CD4-positive, alpha-beta T cell treated with Interleukin-12 subunit alpha and Interleukin-12 subunit beta, for 1 hour (primary cell): Measurements from ENCODE around the gene PATJ.
"Not testable (repeated sequence)": the region's sequence is repeated elsewhere in the genome, so short reads cannot be mapped to it uniquely, and the experiment has no call there.

Source experiments
- DNase-seq: peaks from one replicate; pipeline ENCODE4 v3.0.0-alpha.2; 2020

The PATJ gene

DNA sequence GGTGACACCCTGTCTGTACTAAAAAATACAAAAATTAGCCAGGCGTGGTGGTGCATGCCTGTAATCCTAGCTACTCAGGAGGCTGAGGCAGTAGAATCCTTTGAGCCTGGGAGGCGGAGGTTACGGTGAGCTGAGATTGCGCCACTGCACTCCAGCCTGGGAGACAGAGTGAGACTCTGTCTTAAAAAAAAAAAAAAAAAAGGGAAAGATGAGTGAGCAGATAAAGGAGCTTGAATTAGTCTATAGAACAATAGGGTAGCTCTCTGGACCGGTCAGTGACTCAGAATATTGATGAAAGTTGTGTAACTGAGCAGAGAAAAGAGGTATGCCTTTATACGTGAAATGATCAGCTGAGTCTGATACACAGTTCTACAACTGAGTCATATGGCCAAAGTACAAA lies 95.3 kb downstream of the PATJ start:
- not testable (repeated sequence) for DNase-seq

DNA sequence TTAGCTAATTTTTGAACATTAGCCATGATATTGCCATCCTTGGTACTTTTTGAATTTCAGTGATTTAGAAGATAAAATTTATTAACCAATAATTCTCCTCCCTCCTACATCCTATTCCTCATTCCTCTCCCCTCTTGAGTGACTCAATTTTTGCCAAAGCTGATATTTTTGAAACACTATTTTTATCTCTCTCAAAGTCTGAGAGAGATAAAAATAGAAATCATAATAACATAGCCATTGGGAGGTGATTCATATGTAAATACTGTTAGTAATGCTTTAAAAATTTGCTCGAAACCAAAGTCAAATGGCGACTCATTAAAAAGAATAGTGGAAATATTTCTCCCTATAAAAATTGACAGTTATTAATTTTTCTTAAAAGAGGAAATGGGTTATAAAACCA lies 97.4 kb downstream of the PATJ start:
- no peak for DNase-seq

DNA sequence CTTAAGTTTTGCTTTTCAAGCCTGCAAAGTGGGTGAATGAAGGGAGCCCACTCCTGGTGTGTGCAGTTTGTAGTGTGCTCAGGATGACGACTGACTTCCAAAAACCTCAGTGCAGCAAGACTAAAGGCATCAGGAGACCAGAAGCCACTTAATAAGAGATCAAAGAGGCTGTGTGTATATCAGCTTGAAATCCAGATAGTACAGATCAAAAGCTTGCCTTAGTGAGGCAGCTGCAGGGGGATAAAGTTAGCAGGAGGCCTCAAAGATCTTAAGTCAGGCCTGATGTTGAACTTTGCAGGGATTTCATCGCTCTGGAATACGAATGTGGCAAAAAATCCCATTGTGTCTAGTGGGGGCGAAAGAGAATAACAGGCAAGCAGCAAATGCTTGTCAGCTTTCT lies 99.8 kb downstream of the PATJ start:
- no peak for DNase-seq

- no peak for DNase-seq
Measured at GRCh38 chr1:61842863-61843514, 100.7 kb downstream of the PATJ start.

DNA sequence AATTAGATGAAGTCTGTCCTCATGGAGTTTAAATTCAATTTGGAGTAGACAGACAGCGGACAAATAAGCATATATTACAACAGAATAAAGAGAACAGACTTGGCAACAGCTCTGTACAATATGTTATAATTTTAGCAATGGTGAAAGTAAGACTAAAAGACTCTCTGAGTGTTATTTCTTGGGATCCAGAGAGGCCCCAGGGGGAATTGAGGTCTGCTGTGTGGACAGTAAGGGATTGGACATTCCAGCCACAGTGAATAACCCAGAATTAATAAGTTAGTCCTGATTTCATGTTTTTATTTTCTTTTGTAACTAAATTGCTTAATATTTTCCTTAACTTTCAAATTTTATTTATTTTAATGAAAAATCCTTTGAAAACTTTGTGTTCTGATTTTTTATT lies 101.7 kb downstream of the PATJ start:
- no peak for DNase-seq

DNA sequence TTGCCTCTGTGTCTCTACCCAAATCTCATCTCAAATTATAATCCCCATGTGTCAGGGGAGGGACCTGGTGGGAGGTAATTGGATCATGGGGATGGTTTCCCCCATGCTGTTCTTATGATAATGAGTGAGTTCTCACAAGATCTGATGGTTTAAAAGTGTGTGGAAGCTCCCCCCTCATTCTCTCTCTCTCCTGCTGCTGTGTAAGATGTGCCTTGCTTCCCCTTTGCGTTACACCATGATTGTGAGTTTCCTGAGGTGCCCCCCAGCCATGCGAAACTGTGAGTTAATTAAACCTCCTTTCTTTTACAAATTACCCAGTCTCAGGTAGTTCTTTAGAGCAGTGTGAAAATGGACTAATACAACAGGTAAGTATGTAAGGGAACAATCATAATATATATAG lies 102.4 kb downstream of the PATJ start:
- not testable (repeated sequence) for DNase-seq

- no peak for DNase-seq
Measured at GRCh38 chr1:61851235-61851634, 109.0 kb downstream of the PATJ start.

GRCh38 chr1:61851849-61852669 lies 109.8 kb downstream of the PATJ start:
- peak; percentile 64 for DNase-seq

GRCh38 chr1:61852670-61853015 lies 110.4 kb downstream of the PATJ start:
- no peak for DNase-seq

- DNase-seq: no peak
Measured at GRCh38 chr1:61853583-61853982, 111.3 kb downstream of the PATJ start.

GRCh38 chr1:61864489-61864888 lies 122.2 kb downstream of the PATJ start:
- no peak for DNase-seq

- DNase-seq: no peak
Measured at GRCh38 chr1:61865646-61866220, 123.5 kb downstream of the PATJ start.

- no peak for DNase-seq
Measured at GRCh38 chr1:61869691-61870109, 127.4 kb downstream of the PATJ start.

DNA sequence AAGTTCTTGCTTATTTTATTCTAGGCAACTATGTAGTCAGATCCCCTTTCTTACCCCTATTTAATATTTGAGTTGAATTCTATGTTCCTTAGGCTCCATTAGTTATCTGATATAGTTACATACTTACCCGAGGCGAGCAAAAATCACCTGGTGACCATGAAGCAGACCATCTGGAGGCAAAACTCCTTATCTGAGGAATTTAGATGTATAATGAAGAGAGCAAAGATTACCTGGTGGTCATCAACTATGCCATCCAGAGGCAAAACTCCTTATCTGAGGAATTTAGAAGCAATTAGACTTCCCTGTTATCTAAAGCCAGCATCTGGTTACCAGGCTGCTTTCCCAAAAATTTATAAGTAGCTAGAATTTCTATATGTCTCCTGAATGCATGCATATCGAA lies 129.9 kb downstream of the PATJ start:
- DNase-seq: no peak

DNA sequence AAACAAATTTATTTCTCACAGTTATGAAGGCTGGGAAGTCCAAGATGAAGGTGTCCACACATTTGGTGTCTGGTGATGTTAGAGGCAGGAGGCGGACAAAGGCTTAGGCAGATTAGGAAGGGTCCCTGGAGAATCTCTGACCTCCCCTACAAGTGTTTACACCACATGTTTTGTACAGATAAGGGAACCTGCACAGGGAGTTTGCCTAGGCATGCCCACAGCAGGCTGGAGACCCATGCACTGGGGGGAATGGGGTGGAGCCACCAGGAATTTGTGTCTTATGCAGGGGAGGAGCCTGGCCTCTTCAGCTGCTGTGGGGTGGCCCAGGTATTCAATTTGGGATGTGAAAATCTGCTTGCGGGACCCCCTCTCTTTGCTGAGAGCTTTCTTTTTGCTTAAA lies 131.3 kb downstream of the PATJ start:
- DNase-seq: no peak

DNA sequence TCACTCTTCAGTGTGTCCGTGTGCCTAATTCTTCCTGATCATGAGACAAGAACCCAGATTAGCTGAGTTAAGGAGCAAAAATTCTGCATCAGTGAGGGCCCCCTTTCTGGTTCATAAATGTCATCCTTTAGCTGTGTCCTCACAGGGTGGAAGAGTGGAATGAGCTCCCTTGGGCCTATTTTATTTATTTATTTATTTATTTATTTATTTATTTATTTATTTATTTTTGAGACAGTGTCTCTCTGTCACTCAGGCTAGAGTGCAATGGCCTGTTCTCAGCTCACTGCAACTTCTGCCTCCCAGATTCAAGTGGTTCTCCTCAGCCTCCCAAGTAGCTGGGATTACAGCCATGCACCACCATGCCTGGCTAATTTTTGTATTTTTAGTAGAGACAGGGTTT lies 131.7 kb downstream of the PATJ start:
- DNase-seq: no peak

GRCh38 chr1:61875198-61875597 lies 132.9 kb downstream of the PATJ start:
- DNase-seq: no peak

DNA sequence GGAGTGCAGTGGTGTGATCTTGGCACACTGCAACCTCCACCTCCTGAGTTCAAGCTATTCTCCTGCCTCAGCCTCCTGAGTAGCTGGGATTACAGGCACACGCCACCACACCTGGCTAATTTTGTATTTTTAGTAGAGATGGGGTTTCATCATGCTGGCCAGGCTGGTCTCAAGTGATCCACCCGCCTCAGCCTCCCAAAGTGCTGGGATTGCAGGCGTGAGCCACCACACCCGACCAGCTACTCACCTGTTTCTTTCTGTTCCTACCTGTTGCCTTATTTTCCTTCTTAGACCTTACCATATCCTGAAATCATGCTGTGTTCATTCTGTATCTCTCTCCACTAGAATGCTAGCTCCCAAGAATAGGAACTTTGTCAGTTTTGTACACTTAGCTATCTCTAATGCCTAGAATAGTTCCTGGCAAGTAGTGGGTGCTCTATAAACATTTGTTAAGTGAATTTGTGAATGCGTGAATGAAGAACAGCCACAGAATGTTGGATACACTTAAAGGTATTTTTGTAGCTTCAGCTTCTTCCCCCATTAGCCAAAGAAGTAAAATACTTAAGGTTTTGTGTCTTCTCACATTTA lies 137.7 kb downstream of the PATJ start:
- DNase-seq: not testable (repeated sequence)

GRCh38 chr1:61887076-61887867 lies 145.0 kb downstream of the PATJ start:
- DNase-seq: no peak

DNA sequence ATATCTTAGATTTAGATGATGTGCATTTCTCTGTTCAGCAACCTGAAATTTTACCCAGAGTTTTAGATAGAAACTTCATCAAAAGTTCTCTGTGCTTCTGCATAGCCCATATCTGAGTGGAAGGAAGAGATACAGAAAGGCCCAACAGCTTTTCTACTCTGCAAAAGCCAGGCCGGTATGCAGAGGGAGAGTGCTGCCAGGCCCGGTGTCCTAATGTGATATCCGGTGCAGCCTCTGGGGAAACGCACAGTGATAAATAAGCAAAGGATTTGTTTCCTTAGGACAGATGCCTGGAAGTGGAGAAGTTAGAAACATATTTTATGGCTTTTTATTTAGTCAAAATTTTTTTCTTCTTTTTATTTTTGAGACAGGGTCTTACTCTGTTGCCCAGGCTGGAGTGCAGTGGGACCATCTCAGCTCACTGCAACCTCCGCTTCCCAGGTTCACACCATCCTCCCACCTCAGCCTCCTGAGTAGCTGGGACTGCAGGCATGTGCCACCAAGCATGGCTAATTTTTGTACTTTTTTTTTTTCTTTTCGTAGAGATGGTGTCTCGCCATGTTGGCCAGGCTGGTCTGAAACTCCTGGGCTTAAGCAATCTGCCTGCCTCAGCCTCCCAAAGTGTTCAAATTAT lies 145.8 kb downstream of the PATJ start:
- no peak for DNase-seq

DNA sequence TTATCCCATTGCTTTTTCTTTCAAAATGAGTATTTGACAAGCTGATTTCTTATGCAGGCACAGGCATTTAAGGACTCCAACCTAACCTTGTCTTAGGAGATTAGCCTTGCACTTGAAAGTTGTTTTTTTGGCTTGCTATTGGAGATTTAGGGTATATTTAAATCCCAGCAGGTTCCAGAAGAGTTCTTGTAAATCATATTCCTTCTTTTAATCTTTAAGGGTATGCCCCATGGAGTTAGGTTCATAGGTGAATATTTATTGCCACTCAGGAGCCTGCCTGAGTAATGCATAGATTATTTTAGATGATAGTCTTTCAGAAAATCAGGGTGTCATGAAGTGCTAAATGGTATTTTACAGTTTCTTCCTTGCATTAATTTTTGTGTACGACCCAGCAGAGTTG lies 146.5 kb downstream of the PATJ start:
- no peak for DNase-seq

- DNase-seq: not testable (repeated sequence)
Measured at GRCh38 chr1:61890435-61890834, 148.2 kb downstream of the PATJ start.

- DNase-seq: no peak
Measured at GRCh38 chr1:61892977-61893376, 150.7 kb downstream of the PATJ start.
